ENCODE measurements around the gene TEX36.

The TEX36 gene

GRCh38 chr10:125640653-125641052 lies 42.3 kb downstream of the TEX36 start:
- no peaks in the 10 kb centered on the region for H3K4me1 ChIP-seq (ENCODE audit: control insufficient read depth, insufficient read depth, low read length)
- no peaks in the 10 kb centered on the region for H3K27me3 ChIP-seq (ENCODE audit: control insufficient read depth, insufficient read depth, low read length)
- no peak overlapping the region for H3K27ac ChIP-seq (ENCODE audit: low read depth, low read length)
- no peak overlapping the region for H3K4me3 ChIP-seq (ENCODE audit: low read length)
- H3K9ac ChIP-seq (ENCODE audit: low read length) = no peak overlapping the region
- H3K36me3 ChIP-seq (ENCODE audit: control insufficient read depth, insufficient read depth, low read length) = no peaks in the 10 kb centered on the region

- Histone ChIP-seq H3K9ac (ENCODE audit: low read length) (no peak overlapping the region), H3K27me3 (ENCODE audit: control insufficient read depth, insufficient read depth, low read length) (no peaks in the 10 kb centered on the region), H3K4me3 (ENCODE audit: low read length) (no peak overlapping the region), H3K36me3 (ENCODE audit: control insufficient read depth, insufficient read depth, low read length) (no peaks in the 10 kb centered on the region), H3K27ac (ENCODE audit: low read depth, low read length) (no peak overlapping the region), H3K4me1 (ENCODE audit: control insufficient read depth, insufficient read depth, low read length) (no peaks in the 10 kb centered on the region)
Measured at GRCh38 chr10:125639846-125640245, 43.1 kb downstream of the TEX36 start.

- no peak overlapping the region for H3K27ac ChIP-seq (ENCODE audit: low read depth, low read length)
- no peaks in the 10 kb centered on the region for H3K4me1 ChIP-seq (ENCODE audit: control insufficient read depth, insufficient read depth, low read length)
- no peak overlapping the region for H3K9ac ChIP-seq (ENCODE audit: low read length)
- no peak overlapping the region for H3K4me3 ChIP-seq (ENCODE audit: low read length)
- no peaks in the 10 kb centered on the region for H3K27me3 ChIP-seq (ENCODE audit: control insufficient read depth, insufficient read depth, low read length)
- H3K36me3 ChIP-seq (ENCODE audit: control insufficient read depth, insufficient read depth, low read length) = no peaks in the 10 kb centered on the region
Measured at GRCh38 chr10:125638555-125638954, 44.4 kb downstream of the TEX36 start.

GRCh38 chr10:125637496-125637895 lies 45.5 kb downstream of the TEX36 start:
- no peaks in the 10 kb centered on the region for H3K4me1 ChIP-seq (ENCODE audit: control insufficient read depth, insufficient read depth, low read length)
- H3K4me3 ChIP-seq (ENCODE audit: low read length) = no peak overlapping the region
- H3K36me3 ChIP-seq (ENCODE audit: control insufficient read depth, insufficient read depth, low read length) = no peaks in the 10 kb centered on the region
- no peaks in the 10 kb centered on the region for H3K27me3 ChIP-seq (ENCODE audit: control insufficient read depth, insufficient read depth, low read length)
- H3K27ac ChIP-seq (ENCODE audit: low read depth, low read length) = no peak overlapping the region
- no peak overlapping the region for H3K9ac ChIP-seq (ENCODE audit: low read length)

- Histone ChIP-seq H3K4me1 (ENCODE audit: control insufficient read depth, insufficient read depth, low read length) (no peaks in the 10 kb centered on the region), H3K36me3 (ENCODE audit: control insufficient read depth, insufficient read depth, low read length) (no peaks in the 10 kb centered on the region), H3K27ac (ENCODE audit: low read depth, low read length) (no peak overlapping the region), H3K27me3 (ENCODE audit: control insufficient read depth, insufficient read depth, low read length) (no peaks in the 10 kb centered on the region), H3K4me3 (ENCODE audit: low read length) (no peak overlapping the region), H3K9ac (ENCODE audit: low read length) (no peak overlapping the region)
Measured at GRCh38 chr10:125634606-125635005, 48.4 kb downstream of the TEX36 start.

GRCh38 chr10:125633517-125633999 lies 49.4 kb downstream of the TEX36 start:
- H3K9ac ChIP-seq (ENCODE audit: low read length) = no peak overlapping the region
- H3K4me1 ChIP-seq (ENCODE audit: control insufficient read depth, insufficient read depth, low read length) = no peaks in the 10 kb centered on the region
- H3K36me3 ChIP-seq (ENCODE audit: control insufficient read depth, insufficient read depth, low read length) = no peaks in the 10 kb centered on the region
- H3K27ac ChIP-seq (ENCODE audit: low read depth, low read length) = no peak overlapping the region
- H3K4me3 ChIP-seq (ENCODE audit: low read length) = no peak overlapping the region
- no peaks in the 10 kb centered on the region for H3K27me3 ChIP-seq (ENCODE audit: control insufficient read depth, insufficient read depth, low read length)

GRCh38 chr10:125631806-125632205 lies 51.2 kb downstream of the TEX36 start:
- Histone ChIP-seq H3K4me1 (ENCODE audit: control insufficient read depth, insufficient read depth, low read length) (no peaks in the 10 kb centered on the region), H3K27me3 (ENCODE audit: control insufficient read depth, insufficient read depth, low read length) (no peaks in the 10 kb centered on the region), H3K4me3 (ENCODE audit: low read length) (no peak overlapping the region), H3K9ac (ENCODE audit: low read length) (no peak overlapping the region), H3K27ac (ENCODE audit: low read depth, low read length) (no peak overlapping the region), H3K36me3 (ENCODE audit: control insufficient read depth, insufficient read depth, low read length) (no peaks in the 10 kb centered on the region)

GRCh38 chr10:125629758-125630376 lies 53.1 kb downstream of the TEX36 start:
- Histone ChIP-seq H3K36me3 (ENCODE audit: control insufficient read depth, insufficient read depth, low read length) (no peaks in the 10 kb centered on the region), H3K4me1 (ENCODE audit: control insufficient read depth, insufficient read depth, low read length) (no peaks in the 10 kb centered on the region), H3K9ac (ENCODE audit: low read length) (no peak overlapping the region), H3K27ac (ENCODE audit: low read depth, low read length) (no peak overlapping the region), H3K4me3 (ENCODE audit: low read length) (no peak overlapping the region), H3K27me3 (ENCODE audit: control insufficient read depth, insufficient read depth, low read length) (no peaks in the 10 kb centered on the region)

- H3K4me3 ChIP-seq (ENCODE audit: low read length) = no peak overlapping the region
- H3K27ac ChIP-seq (ENCODE audit: low read depth, low read length) = no peak overlapping the region
- H3K4me1 ChIP-seq (ENCODE audit: control insufficient read depth, insufficient read depth, low read length) = no peaks in the 10 kb centered on the region
- H3K27me3 ChIP-seq (ENCODE audit: control insufficient read depth, insufficient read depth, low read length) = no peaks in the 10 kb centered on the region
- H3K9ac ChIP-seq (ENCODE audit: low read length) = no peak overlapping the region
- H3K36me3 ChIP-seq (ENCODE audit: control insufficient read depth, insufficient read depth, low read length) = no peaks in the 10 kb centered on the region
Measured at GRCh38 chr10:125628104-125629049, 54.6 kb downstream of the TEX36 start.

- Histone ChIP-seq H3K4me3 (ENCODE audit: low read length) (no peak overlapping the region), H3K4me1 (ENCODE audit: control insufficient read depth, insufficient read depth, low read length) (no peaks in the 10 kb centered on the region), H3K27me3 (ENCODE audit: control insufficient read depth, insufficient read depth, low read length) (no peaks in the 10 kb centered on the region), H3K36me3 (ENCODE audit: control insufficient read depth, insufficient read depth, low read length) (no peaks in the 10 kb centered on the region), H3K9ac (ENCODE audit: low read length) (no peak overlapping the region), H3K27ac (ENCODE audit: low read depth, low read length) (no peak overlapping the region)
Measured at GRCh38 chr10:125627646-125628045, 55.3 kb downstream of the TEX36 start.

- H3K4me1 ChIP-seq (ENCODE audit: control insufficient read depth, insufficient read depth, low read length) = no peaks in the 10 kb centered on the region
- H3K36me3 ChIP-seq (ENCODE audit: control insufficient read depth, insufficient read depth, low read length) = no peaks in the 10 kb centered on the region
- no peak overlapping the region for H3K27ac ChIP-seq (ENCODE audit: low read depth, low read length)
- no peaks in the 10 kb centered on the region for H3K27me3 ChIP-seq (ENCODE audit: control insufficient read depth, insufficient read depth, low read length)
- H3K9ac ChIP-seq (ENCODE audit: low read length) = no peak overlapping the region
- no peak overlapping the region for H3K4me3 ChIP-seq (ENCODE audit: low read length)
Measured at GRCh38 chr10:125626671-125627070, 56.3 kb downstream of the TEX36 start.

- Histone ChIP-seq H3K36me3 (ENCODE audit: control insufficient read depth, insufficient read depth, low read length) (no peaks in the 10 kb centered on the region), H3K4me1 (ENCODE audit: control insufficient read depth, insufficient read depth, low read length) (no peaks in the 10 kb centered on the region), H3K4me3 (ENCODE audit: low read length) (no peak overlapping the region), H3K27ac (ENCODE audit: low read depth, low read length) (no peak overlapping the region), H3K9ac (ENCODE audit: low read length) (no peak overlapping the region), H3K27me3 (ENCODE audit: control insufficient read depth, insufficient read depth, low read length) (no peaks in the 10 kb centered on the region)
Measured at GRCh38 chr10:125625586-125625985, 57.4 kb downstream of the TEX36 start.
